ENCODE measurements around the gene RBP3.

The RBP3 gene

DNA sequence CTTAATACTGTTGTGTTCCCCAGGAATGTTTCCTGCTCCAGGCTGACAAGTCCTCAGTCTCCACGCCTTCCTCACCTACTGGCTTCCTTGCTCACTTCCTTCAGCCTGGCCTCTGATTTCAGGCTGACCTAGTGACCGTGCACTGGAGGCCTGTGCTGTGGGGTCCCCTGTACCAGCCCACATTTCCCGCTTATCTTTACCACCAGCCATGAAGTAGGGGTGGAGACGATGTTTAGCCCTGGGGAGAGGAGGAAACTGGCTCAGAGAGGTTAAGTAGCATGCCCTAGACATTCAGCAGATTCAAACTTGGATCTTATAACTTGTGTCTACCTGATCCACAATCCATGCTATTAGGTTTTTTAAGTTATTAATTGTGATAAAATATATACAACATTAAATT, 40.7 kb downstream of the RBP3 start:
- no peak for TF ChIP-seq EZH2phosphoT487 (IDR thresholded peaks at IDR 0.05; ENCODE audit: borderline replicate concordance, low read length)
- TF ChIP-seq, protein P1, sequence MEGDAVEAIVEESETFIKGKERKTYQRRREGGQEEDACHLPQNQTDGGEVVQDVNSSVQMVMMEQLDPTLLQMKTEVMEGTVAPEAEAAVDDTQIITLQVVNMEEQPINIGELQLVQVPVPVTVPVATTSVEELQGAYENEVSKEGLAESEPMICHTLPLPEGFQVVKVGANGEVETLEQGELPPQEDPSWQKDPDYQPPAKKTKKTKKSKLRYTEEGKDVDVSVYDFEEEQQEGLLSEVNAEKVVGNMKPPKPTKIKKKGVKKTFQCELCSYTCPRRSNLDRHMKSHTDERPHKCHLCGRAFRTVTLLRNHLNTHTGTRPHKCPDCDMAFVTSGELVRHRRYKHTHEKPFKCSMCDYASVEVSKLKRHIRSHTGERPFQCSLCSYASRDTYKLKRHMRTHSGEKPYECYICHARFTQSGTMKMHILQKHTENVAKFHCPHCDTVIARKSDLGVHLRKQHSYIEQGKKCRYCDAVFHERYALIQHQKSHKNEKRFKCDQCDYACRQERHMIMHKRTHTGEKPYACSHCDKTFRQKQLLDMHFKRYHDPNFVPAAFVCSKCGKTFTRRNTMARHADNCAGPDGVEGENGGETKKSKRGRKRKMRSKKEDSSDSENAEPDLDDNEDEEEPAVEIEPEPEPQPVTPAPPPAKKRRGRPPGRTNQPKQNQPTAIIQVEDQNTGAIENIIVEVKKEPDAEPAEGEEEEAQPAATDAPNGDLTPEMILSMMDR (IDR thresholded peaks at IDR 0.05; ENCODE audit: low read depth, low read length, poor library complexity, severe bottlenecking): no peak
- no peaks in the 10 kb centered on the region for H4K20me1 ChIP-seq (ENCODE audit: control insufficient read depth, insufficient read depth, low read depth, low read length)
- no peaks in the 10 kb centered on the region for H3K9me2 ChIP-seq (replicated peaks; ENCODE audit: control insufficient read depth, low read length)
- no peaks in the 10 kb centered on the region for H3K9me3 ChIP-seq (ENCODE audit: control insufficient read depth, insufficient read depth, low read length)
- H3K4me3 ChIP-seq (ENCODE audit: low read length): no peak overlapping the region
- H3F3A ChIP-seq (ENCODE audit: control insufficient read depth, insufficient read depth): no peaks in the 10 kb centered on the region
- H3K4me1 ChIP-seq (ENCODE audit: control insufficient read depth, low read length): peaks cover 8% of the 10 kb centered on the region
- H3K27ac ChIP-seq (ENCODE audit: low read depth, low read length): no peak overlapping the region
- H3K4me2 ChIP-seq (ENCODE audit: low read length): no peak overlapping the region
- no peaks in the 10 kb centered on the region for H3K36me3 ChIP-seq (ENCODE audit: control insufficient read depth, low read length)
- peaks cover 10% of the 10 kb centered on the region for H3K27me3 ChIP-seq (ENCODE audit: control insufficient read depth, low read length)
- no peaks in the 10 kb centered on the region for H3K79me2 ChIP-seq (ENCODE audit: control insufficient read depth, low read length)

DNA sequence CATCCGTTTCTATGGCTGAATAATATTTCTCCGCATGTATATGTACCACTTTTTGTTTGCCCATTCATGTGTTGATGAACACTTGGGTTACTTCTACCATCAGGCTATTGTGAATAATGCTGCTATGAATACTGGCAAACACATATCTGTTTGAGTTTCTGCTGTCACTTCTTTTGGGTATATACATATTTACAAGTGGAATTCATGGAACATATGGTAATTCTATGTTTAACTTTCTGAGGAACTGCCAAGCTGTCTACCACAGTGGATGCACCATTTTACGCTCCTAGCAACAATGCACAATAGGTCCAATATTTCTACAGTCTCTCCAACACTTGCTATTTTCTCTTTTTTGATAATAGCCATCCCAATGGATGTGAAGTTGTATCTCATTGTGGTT, 41.5 kb downstream of the RBP3 start:
- no peak for TF ChIP-seq EZH2phosphoT487 (IDR thresholded peaks at IDR 0.05; ENCODE audit: borderline replicate concordance, low read length)
- Histone ChIP-seq H3K79me2 (ENCODE audit: control insufficient read depth, low read length) (no peaks in the 10 kb centered on the region), H3K36me3 (ENCODE audit: control insufficient read depth, low read length) (no peaks in the 10 kb centered on the region), H3K4me2 (ENCODE audit: low read length) (no peak overlapping the region), H3K9me2 (replicated peaks; ENCODE audit: control insufficient read depth, low read length) (no peaks in the 10 kb centered on the region), H3K27ac (ENCODE audit: low read depth, low read length) (no peak overlapping the region), H3K4me3 (ENCODE audit: low read length) (no peak overlapping the region), H3K4me1 (ENCODE audit: control insufficient read depth, low read length) (peaks cover 4% of the 10 kb centered on the region), H3F3A (ENCODE audit: control insufficient read depth, insufficient read depth) (no peaks in the 10 kb centered on the region), H3K27me3 (ENCODE audit: control insufficient read depth, low read length) (peaks cover 13% of the 10 kb centered on the region), H3K9me3 (ENCODE audit: control insufficient read depth, insufficient read depth, low read length) (no peaks in the 10 kb centered on the region), H4K20me1 (ENCODE audit: control insufficient read depth, insufficient read depth, low read depth, low read length) (no peaks in the 10 kb centered on the region)

DNA sequence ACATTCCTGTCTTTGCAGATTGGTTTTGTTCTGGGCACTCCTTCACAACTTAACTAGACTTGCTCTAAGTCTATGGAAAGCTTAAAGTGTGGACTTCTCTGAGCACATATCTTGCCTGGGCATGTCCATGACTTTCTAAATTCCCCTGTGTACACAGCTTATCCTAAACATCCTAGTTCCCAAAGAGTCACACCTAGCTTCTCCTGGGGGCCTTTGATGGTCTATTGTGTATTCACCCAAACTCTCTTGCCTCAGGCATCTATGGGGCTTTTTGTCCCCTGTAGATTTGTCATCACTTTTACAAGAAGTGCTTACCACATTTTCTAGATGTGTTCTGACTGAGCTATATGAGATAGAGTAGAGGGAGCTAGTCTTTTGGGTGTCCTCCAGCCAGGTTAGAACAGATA, 48.2 kb downstream of the RBP3 start:
- H4K20me1 ChIP-seq (ENCODE audit: control insufficient read depth, insufficient read depth, low read depth, low read length): no peaks in the 10 kb centered on the region
- TF ChIP-seq, protein P1 (IDR thresholded peaks at IDR 0.05; ENCODE audit: low read depth, low read length, poor library complexity, severe bottlenecking): no peak
- no peak for TF ChIP-seq EZH2phosphoT487 (IDR thresholded peaks at IDR 0.05; ENCODE audit: borderline replicate concordance, low read length)
- no peak overlapping the region for H3K4me2 ChIP-seq (ENCODE audit: low read length)
- peaks cover 15% of the 10 kb centered on the region for H3K27me3 ChIP-seq (ENCODE audit: control insufficient read depth, low read length)
- no peaks in the 10 kb centered on the region for H3F3A ChIP-seq (ENCODE audit: control insufficient read depth, insufficient read depth)
- no peaks in the 10 kb centered on the region for H3K79me2 ChIP-seq (ENCODE audit: control insufficient read depth, low read length)
- H3K4me3 ChIP-seq (ENCODE audit: low read length): no peak overlapping the region
- H3K9me3 ChIP-seq (ENCODE audit: control insufficient read depth, insufficient read depth, low read length): no peaks in the 10 kb centered on the region
- no peak overlapping the region for H3K27ac ChIP-seq (ENCODE audit: low read depth, low read length)
- no peaks in the 10 kb centered on the region for H3K9me2 ChIP-seq (replicated peaks; ENCODE audit: control insufficient read depth, low read length)
- H3K36me3 ChIP-seq (ENCODE audit: control insufficient read depth, low read length): no peaks in the 10 kb centered on the region
- no peaks in the 10 kb centered on the region for H3K4me1 ChIP-seq (ENCODE audit: control insufficient read depth, low read length)

DNA sequence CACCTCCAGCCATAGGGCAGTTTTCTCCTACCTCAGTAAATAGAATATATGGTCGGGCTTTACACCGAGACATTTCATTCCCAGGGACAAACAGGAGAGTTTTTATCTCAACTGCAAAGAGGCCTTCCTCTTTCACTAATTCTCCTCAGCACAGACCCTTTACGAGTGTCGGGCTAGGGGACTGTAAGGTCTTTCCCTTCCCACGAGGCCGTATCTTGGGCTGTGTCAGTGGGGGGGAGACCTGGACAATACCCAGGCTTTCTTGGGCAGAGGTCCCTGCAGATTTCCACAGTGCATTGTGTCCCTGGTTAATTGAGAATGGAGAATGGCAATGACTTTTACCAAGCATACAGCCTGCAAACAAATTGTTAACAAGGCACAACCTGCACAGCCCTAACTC, 49.1 kb downstream of the RBP3 start:
- TF ChIP-seq, protein P1 (IDR thresholded peaks at IDR 0.05; ENCODE audit: low read depth, low read length, poor library complexity, severe bottlenecking): no peak
- no peak for TF ChIP-seq EZH2phosphoT487 (IDR thresholded peaks at IDR 0.05; ENCODE audit: borderline replicate concordance, low read length)
- H3K27ac ChIP-seq (ENCODE audit: low read depth, low read length): no peak overlapping the region
- H3K36me3 ChIP-seq (ENCODE audit: control insufficient read depth, low read length): no peaks in the 10 kb centered on the region
- H3K79me2 ChIP-seq (ENCODE audit: control insufficient read depth, low read length): no peaks in the 10 kb centered on the region
- no peaks in the 10 kb centered on the region for H3K9me3 ChIP-seq (ENCODE audit: control insufficient read depth, insufficient read depth, low read length)
- H3K4me1 ChIP-seq (ENCODE audit: control insufficient read depth, low read length): no peaks in the 10 kb centered on the region
- peaks cover 15% of the 10 kb centered on the region for H3K27me3 ChIP-seq (ENCODE audit: control insufficient read depth, low read length)
- no peak overlapping the region for H3K4me3 ChIP-seq (ENCODE audit: low read length)
- H3K9me2 ChIP-seq (replicated peaks; ENCODE audit: control insufficient read depth, low read length): no peaks in the 10 kb centered on the region
- no peaks in the 10 kb centered on the region for H3F3A ChIP-seq (ENCODE audit: control insufficient read depth, insufficient read depth)
- no peaks in the 10 kb centered on the region for H4K20me1 ChIP-seq (ENCODE audit: control insufficient read depth, insufficient read depth, low read depth, low read length)
- H3K4me2 ChIP-seq (ENCODE audit: low read length): no peak overlapping the region

All from DOHH2 (cell line).